ENCODE measurements around the gene TMEM205.
"Not testable (repeated sequence)": the region's sequence is repeated elsewhere in the genome, so short reads cannot be mapped to it uniquely, and the experiment has no call there.

TMEM205 gene

GRCh38 chr19:11346104-11346940 is at the start of gene TMEM205, which contains the start of gene CCDC159:
Gene TMEM205, minus strand, starts transcription at chr19:11346268. Its CDS starts 649 bp downstream, at chr19:11345619.
Gene CCDC159, plus strand, starts transcription at chr19:11346519. Its CDS starts 88 bp downstream, at chr19:11346607.
- peak; percentile 95 for DNase-seq (ENCODE audit: low read depth)

GRCh38 chr19:11390933-11391680 is 45.0 kb upstream of the TMEM205 start:
- DNase-seq (ENCODE audit: low read depth), result no peak

DNA sequence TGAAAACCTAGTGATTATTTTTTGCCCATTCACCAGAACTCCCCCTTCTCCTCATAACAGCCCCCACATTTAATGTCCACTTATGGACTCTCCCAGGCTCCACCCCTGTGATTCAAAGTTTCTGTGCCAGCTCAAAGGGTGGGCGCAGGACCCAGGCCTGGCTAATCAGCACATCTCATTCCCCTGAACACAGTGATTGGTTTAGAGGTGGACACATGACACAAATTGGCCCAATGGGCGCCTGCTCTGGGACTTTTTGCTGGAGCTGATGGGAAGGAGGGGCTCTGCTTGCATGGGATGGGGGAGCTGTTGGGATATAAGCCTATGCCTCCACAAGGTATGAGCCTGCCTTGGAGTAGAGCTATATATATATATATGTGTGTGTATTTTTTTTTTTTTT is 44.3 kb upstream of the TMEM205 start:
- DNase-seq (ENCODE audit: low read depth), result no peak

DNA sequence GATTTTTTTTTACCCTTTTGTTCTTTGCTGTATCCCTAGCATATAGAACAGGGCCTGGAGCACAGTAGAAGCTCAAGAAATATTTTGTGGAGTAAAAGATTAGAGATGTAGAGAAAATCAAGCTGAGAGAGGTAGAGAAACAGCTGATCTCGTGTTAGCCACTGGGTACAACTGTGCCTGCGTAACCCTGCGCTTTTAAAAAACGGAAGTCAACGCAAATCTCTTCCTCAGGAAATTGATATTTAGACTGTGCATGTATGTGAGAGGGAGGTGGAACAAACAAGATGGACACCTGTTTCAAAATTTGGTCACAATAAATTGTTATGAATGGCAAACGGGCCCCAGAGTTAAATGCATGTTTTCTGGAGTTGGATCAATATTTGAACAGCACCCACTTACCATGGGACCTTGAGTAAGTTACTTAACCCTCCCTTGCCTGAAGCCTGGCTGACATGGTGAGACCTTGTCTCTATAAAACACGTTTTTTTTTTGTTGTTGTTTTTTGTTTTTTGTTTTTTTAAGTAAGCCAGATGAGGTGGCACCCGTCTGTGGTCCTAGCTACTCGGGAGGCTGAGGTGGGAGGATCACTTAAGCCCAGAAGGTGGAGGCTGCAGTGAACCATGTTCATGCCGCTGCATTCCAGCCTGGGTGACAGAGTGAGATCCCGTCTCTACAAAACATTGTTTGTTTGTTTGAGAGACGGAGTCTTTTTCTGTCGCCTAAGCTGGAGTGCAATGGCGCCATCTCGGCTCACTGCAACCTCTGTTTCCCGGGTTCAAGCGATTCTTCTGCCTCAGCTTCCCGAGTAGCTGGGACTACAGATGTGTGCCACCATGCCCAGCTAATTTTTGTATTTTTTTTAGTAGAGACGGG is 41.3 kb upstream of the TMEM205 start:
- DNase-seq (ENCODE audit: low read depth), result no peak

- DNase-seq (ENCODE audit: low read depth), result no peak
Observed at GRCh38 chr19:11384778-11385129, 38.7 kb upstream of the TMEM205 start.

DNA sequence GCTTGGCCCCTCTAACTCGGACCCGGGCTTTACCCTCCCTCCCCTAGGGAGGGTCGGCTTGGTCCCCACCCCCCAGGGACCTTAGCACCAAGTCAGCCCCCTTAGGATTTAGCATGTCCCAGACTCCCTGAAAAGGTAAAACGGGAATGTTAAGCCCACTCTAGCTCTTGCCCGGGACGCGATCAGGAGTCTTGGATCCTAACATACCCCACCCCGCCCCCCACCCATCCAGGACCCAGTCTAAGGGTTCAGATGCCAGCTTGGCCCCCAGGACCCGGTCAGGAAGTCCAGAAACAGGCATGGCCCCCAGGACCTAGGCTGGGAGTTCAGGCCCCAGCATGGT is 37.6 kb upstream of the TMEM205 start:
- DNase-seq (ENCODE audit: low read depth), result no peak

- DNase-seq (ENCODE audit: low read depth), result peak; percentile 19
Observed at GRCh38 chr19:11382898-11383705, 37.0 kb upstream of the TMEM205 start.

- DNase-seq (ENCODE audit: low read depth), result peak; percentile 94
Observed at GRCh38 chr19:11380653-11381537, 34.8 kb upstream of the TMEM205 start.

DNA sequence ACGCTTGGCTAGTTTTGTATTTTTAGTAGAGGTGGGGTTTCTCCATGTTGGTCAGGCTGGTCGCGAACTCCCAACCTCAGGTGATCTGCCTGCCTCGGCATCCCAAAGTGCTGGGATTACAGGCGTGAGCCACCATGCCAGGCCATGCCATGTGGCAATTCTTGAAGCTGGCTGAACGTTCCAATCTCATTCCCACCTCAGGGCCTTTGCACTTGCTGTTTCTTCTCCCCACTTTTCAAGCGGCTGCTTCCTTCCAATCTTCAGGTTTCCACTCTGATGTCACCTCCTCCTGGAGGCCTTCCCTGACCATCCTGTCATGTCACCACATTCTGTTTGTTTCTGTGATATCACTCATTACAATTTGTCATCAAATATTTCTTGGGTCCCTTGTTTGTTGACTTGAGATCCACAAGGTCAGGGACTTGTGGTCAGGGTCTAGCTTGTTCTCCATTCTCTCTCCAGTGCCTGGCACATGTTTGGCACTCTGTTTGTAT is 33.8 kb upstream of the TMEM205 start:
- DNase-seq (ENCODE audit: low read depth), result no peak

DNA sequence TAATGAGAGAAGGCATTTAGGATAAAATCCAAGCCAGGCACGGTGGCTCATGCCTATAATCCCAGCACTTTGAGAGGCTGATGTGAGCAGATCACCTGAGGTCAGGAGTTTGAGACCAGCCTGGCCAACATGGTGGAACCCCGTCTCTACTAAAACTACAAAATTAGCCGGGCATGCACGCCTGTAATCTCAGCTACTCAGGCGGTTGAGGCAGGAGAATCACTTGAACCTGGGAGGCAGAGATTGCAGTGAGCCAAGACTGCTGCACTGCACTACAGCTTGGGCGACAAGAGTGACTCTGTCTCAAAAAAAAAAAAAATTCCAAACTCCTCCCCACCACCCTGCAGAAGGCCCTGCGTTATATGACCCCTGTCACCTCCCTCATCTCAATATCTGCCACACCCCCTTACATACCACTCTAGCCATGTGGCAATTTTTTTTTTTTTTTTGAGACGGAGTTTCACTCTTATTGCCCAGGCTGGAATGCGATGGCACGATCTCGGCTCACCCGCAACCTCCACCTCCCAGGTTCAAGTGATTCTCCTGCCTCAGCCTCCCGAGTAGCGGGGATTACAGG is 33.3 kb upstream of the TMEM205 start:
- DNase-seq (ENCODE audit: low read depth), result not testable (repeated sequence)

DNA sequence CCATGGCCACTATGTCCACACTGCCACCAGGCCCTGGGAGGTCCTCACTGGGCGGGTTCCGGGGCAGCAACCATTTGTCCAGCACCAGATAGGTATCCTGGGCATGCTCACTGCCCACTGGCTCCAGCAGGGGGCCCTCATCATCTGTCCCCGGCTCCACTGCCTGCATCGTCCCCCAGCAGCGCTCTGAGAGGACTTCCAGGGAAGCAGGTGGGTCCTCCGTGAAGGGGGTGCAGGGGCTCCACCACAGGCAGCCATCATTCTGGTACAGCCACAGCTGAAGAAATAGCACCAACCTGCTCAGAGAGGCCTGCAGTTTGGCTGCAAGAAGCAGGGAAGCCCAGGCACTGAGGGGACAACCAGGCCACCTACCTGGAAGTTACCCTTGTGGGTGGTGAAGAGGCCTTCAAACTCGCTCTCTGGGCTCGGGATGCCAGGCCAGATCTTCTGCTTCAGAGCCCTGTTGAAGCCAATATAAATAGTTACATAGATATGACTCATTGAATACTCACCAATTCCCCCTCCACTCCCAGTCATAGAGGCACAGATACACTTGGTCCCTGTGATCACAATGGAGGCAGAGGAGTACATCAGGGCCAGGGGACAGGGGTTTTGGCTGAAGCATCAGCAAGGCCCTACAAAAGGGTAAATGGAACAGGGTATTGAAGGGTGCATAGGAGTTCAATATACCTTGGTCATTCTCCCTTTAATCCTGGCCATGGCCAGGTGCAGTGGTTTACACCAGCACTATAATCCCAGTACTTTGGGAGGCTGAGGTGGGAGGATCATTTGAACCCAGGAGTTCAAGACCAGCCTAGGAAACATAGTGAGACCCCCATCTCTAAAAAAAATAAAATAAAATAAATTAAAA is 32.5 kb upstream of the TMEM205 start:
- no peak for DNase-seq (ENCODE audit: low read depth)

- DNase-seq (ENCODE audit: low read depth), result no peak
Observed at GRCh38 chr19:11377756-11378155, 31.7 kb upstream of the TMEM205 start.

GRCh38 chr19:11377237-11377636 is 31.2 kb upstream of the TMEM205 start:
- no peak for DNase-seq (ENCODE audit: low read depth)

DNA sequence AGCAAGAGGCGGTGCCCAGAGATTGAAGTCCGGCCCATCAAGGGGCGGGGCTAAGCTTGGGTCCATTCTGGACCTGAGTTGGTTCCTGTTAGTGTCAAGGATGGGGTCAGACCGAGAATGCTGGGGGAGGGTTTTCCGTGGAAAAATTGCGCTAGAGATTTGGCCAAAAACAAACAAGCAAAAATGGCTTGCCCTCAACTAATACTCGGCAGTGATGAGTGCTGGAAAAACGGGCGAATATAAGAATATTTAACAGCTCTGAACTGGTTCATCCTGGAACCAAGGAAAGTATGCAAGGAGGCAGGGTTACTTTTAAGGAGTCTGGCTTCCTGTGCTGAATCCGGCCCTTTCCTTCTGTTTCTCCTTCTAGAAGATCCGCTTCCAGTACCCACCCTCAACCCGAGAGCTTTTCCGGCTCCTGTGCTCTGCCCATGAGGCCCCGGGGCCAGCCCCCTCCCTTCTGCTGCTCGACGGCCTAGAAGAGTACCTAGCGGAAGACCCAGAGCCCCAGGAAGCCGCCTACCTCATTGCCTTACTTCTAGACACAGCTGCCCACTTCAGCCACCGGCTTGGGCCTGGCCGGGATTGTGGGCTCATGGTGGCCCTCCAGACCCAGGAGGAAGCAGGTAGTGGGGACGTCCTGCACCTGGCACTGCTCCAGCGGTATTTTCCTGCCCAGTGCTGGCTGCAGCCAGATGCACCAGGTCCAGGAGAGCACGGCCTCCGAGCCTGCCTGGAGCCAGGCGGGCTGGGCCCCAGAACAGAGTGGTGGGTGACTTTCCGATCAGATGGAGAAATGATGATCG is 29.3 kb upstream of the TMEM205 start:
- DNase-seq (ENCODE audit: low read depth), result peak; percentile 60

GRCh38 chr19:11374433-11375142 is 28.5 kb upstream of the TMEM205 start, which contains the start of gene SWSAP1:
Gene SWSAP1, plus strand, starts transcription at chr19:11374666. Its CDS starts 15 bp downstream, at chr19:11374681.
- peak; percentile 92 for DNase-seq (ENCODE audit: low read depth)

DNA sequence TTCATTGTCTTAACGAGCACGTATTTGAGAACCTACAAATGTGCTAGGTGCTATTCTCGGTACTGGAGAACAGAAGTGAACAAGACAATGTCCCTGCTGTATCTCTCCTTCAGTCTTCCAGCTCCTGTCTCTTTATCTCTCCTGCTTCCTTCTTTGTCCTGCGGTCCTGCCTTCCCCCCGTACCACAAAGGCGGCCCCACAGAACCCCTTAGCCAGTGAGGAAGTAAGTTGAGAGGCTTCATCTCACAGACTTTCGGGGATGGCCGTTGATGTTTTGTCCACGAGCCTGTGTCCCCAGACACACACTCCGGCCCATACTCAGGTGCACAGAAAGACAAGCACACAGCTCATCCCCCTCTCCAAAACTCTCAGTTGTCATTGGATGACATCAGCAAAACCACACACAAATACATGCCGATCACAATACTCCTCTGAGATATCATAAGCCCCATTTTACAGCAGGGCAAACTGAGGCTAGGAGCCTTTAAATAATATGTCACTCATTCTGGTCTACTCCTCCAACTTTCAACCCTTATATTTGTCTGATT is 27.9 kb upstream of the TMEM205 start:
- DNase-seq (ENCODE audit: low read depth), result no peak

Measured in activated T-cell treated with anti-CD3 and anti-CD28 coated beads for 1 hour (primary cell).